H9 (cell line): Measurements from ENCODE around the gene SULF2. TPM values are rescaled to one million over a fixed set of nuclear protein-coding genes. Genes with fewer than 3 reads are reported as not detected.

Experiments used
- DNase-seq: peaks from one replicate; pipeline ENCODE4 v3.0.0-alpha.2; 2017
- H2AFZ ChIP-seq: one replicate; pipeline ENCODE4 v1.6.1; 2013; ENCODE audit warnings: mild to moderate bottlenecking, low read length, control low read depth, moderate library complexity
- H2AK5ac ChIP-seq: 2 replicates; pipeline ENCODE4 v1.6.1; 2013; ENCODE audit warnings: low read length, control low read depth, mixed read lengths; ENCODE audit not compliant: insufficient read length
- H2BK120ac ChIP-seq: one replicate; pipeline ENCODE4 v1.6.1; 2013; ENCODE audit warnings: low read depth, mild to moderate bottlenecking, low read length, control low read depth, inconsistent platforms; ENCODE audit not compliant: poor library complexity, severe bottlenecking
- H2BK12ac ChIP-seq: 2 replicates; pipeline ENCODE4 v1.6.1; 2013; ENCODE audit warnings: low read length, control low read depth, mixed read lengths, low read depth; ENCODE audit not compliant: insufficient read length
- H2BK15ac ChIP-seq: 2 replicates; pipeline ENCODE4 v1.6.1; 2013; ENCODE audit warnings: low read depth, low read length, control low read depth
- H2BK20ac ChIP-seq: one replicate; pipeline ENCODE4 v1.6.1; 2013; ENCODE audit warnings: low read depth, mild to moderate bottlenecking, low read length, control low read depth, inconsistent platforms; ENCODE audit not compliant: poor library complexity, severe bottlenecking
- H2BK5ac ChIP-seq: 2 replicates; pipeline ENCODE4 v1.6.1; 2013; ENCODE audit warnings: low read length, control low read depth, mixed read lengths; ENCODE audit not compliant: insufficient read length
- H3K14ac ChIP-seq: 2 replicates; pipeline ENCODE4 v1.6.1; 2013; ENCODE audit warnings: low read length, control low read depth; ENCODE audit not compliant: insufficient read depth
- H3K18ac ChIP-seq: 2 replicates; pipeline ENCODE4 v1.6.1; 2013; ENCODE audit warnings: low read depth, mild to moderate bottlenecking, mixed read lengths, low read length, control low read depth; ENCODE audit not compliant: insufficient read length
- H3K23ac ChIP-seq: 2 replicates; pipeline ENCODE4 v1.6.1; 2013; ENCODE audit warnings: low read length, control low read depth, mixed read lengths, low read depth; ENCODE audit not compliant: insufficient read length
- H3K23me2 ChIP-seq: 2 replicates; pipeline ENCODE4 v1.6.1; 2013; ENCODE audit warnings: low read depth, mild to moderate bottlenecking, mixed read lengths, low read length, control low read depth; ENCODE audit not compliant: insufficient read length, poor library complexity, severe bottlenecking
- H3K27ac ChIP-seq: 2 replicates; pipeline ENCODE4 v1.5.1; 2013; ENCODE audit warnings: low read length, control low read depth, mixed read lengths, low read depth; ENCODE audit not compliant: insufficient read length
- H3K27me3 ChIP-seq: 2 replicates; pipeline ENCODE4 v1.6.1; 2013; ENCODE audit warnings: low read length, control low read depth, inconsistent platforms; ENCODE audit not compliant: insufficient read depth
- H3K4ac ChIP-seq: 2 replicates; pipeline ENCODE4 v1.6.1; 2013; ENCODE audit warnings: low read depth, mild to moderate bottlenecking, control low read depth, inconsistent platforms, low read length, moderate library complexity
- H3K4me1 ChIP-seq: 2 replicates; pipeline ENCODE4 v1.6.1; 2013; ENCODE audit warnings: low read length, control low read depth, inconsistent platforms; ENCODE audit not compliant: insufficient read depth
- H3K4me2 ChIP-seq: 2 replicates; pipeline ENCODE4 v1.6.1; 2013; ENCODE audit warnings: low read length, control low read depth, mixed read lengths; ENCODE audit not compliant: insufficient read length, insufficient read depth
- H3K56ac ChIP-seq: 2 replicates; pipeline ENCODE4 v1.6.1; 2013; ENCODE audit warnings: low read depth, mild to moderate bottlenecking, mixed read lengths, low read length, control low read depth; ENCODE audit not compliant: insufficient read length
- H3K79me1 ChIP-seq: 2 replicates; pipeline ENCODE4 v1.6.1; 2013; ENCODE audit warnings: low read depth, mild to moderate bottlenecking, moderate library complexity, low read length, control low read depth, inconsistent platforms; ENCODE audit not compliant: insufficient read depth, poor library complexity, severe bottlenecking
- H3K79me2 ChIP-seq: 2 replicates; pipeline ENCODE4 v1.6.1; 2013; ENCODE audit warnings: low read length, control low read depth, inconsistent platforms; ENCODE audit not compliant: insufficient read depth
- H3K9ac ChIP-seq: 2 replicates; pipeline ENCODE4 v1.6.1; 2013; ENCODE audit warnings: low read length, control low read depth, mixed read lengths; ENCODE audit not compliant: insufficient read length; ENCODE audit errors: extremely low read depth
- H3K9me3 ChIP-seq: one replicate; pipeline ENCODE4 v1.6.1; 2013; ENCODE audit warnings: low read depth, low read length, inconsistent platforms; ENCODE audit not compliant: control insufficient read depth
- H3T11ph ChIP-seq: one replicate; pipeline ENCODE4 v1.6.1; 2013; ENCODE audit warnings: mild to moderate bottlenecking, low read length, control low read depth, inconsistent platforms
- H4K20me1 ChIP-seq: one replicate; pipeline ENCODE4 v1.6.1; 2013; ENCODE audit not compliant: control insufficient read depth, insufficient read length, insufficient read depth
- H4K5ac ChIP-seq: 2 replicates; pipeline ENCODE4 v1.6.1; 2013; ENCODE audit warnings: low read depth, mild to moderate bottlenecking, mixed read lengths, low read length, control low read depth; ENCODE audit not compliant: insufficient read length
- H4K8ac ChIP-seq: replicated peaks from 2 replicates; pipeline ENCODE4 v1.6.1; 2013; ENCODE audit warnings: low read length, control low read depth, mixed read lengths, low read depth; ENCODE audit not compliant: insufficient read length
- H4K91ac ChIP-seq: 2 replicates; pipeline ENCODE4 v1.6.1; 2013; ENCODE audit warnings: low read depth, mild to moderate bottlenecking, moderate library complexity, mixed read lengths, low read length, control low read depth; ENCODE audit not compliant: insufficient read length
- H3K27ac Mint-ChIP-seq, 3 experiments: 2 replicates in 2 of 3; 3 replicates in 1 of 3; pipeline ENCODE4 v1.8.0; 2020 to 2021; ENCODE audit warnings: mixed read lengths in 3 of 3, mild to moderate bottlenecking in 1 of 3, moderate library complexity in 1 of 3
- H3K27me3 Mint-ChIP-seq: 2 replicates; pipeline ENCODE4 v1.8.0; 2021; ENCODE audit warnings: low read depth, mild to moderate bottlenecking, moderate library complexity, mixed read lengths
- H3K36me3 Mint-ChIP-seq, 3 experiments: 2 replicates in 2 of 3; 3 replicates in 1 of 3; pipeline ENCODE4 v1.8.0; 2020 to 2021; ENCODE audit warnings: low read depth in 3 of 3, mixed read lengths in 3 of 3; ENCODE audit not compliant: insufficient read depth in 1 of 3
- H3K4me1 Mint-ChIP-seq, 2 experiments: 2 replicates each; pipeline ENCODE4 v1.8.0; 2020; ENCODE audit warnings: mixed read lengths in 2 of 2
- H3K4me3 Mint-ChIP-seq, 2 experiments: 2 replicates in 1 of 2; 3 replicates in 1 of 2; pipeline ENCODE4 v1.8.0; 2020 to 2021; ENCODE audit warnings: mild to moderate bottlenecking in 2 of 2, mixed read lengths in 2 of 2, moderate library complexity in 1 of 2
- H3K9me3 Mint-ChIP-seq, 2 experiments: 2 replicates in 1 of 2; 3 replicates in 1 of 2; pipeline ENCODE4 v1.8.0; 2020; ENCODE audit warnings: mild to moderate bottlenecking in 2 of 2, mixed read lengths in 2 of 2, moderate library complexity in 1 of 2
- WGBS: extraction: QIAGEN DNeasy Blood & Tissue Kit; methylation state at CpG from one replicate; pipeline ENCODE4 v1.1.7; 2013; ENCODE audit warnings: missing lambda C conversion rate, low lambda C conversion rate, mixed read lengths; ENCODE audit not compliant: insufficient read length; ENCODE audit errors: extremely low coverage; 5-methylcytosine and 5-hydroxymethylcytosine counted together
- total RNA-seq: library from RNA; stranded (reverse); gene quantifications from 2 replicates; pipeline ENCODE4 v1.2.1, GENCODE V29; 2021
- TF ChIP-seq, protein P1 (sequence below): fragments of 200-600 bp; sonication (generic); conservative IDR thresholded peaks from 3 replicates; pipeline ENCODE4 v1.8.0; 2021; ENCODE audit warnings: antibody characterized with exemption, mild to moderate bottlenecking

Gene SULF2
- total RNA-seq, 1 experiment from 2014 or later = 31.2 TPM

DNA sequence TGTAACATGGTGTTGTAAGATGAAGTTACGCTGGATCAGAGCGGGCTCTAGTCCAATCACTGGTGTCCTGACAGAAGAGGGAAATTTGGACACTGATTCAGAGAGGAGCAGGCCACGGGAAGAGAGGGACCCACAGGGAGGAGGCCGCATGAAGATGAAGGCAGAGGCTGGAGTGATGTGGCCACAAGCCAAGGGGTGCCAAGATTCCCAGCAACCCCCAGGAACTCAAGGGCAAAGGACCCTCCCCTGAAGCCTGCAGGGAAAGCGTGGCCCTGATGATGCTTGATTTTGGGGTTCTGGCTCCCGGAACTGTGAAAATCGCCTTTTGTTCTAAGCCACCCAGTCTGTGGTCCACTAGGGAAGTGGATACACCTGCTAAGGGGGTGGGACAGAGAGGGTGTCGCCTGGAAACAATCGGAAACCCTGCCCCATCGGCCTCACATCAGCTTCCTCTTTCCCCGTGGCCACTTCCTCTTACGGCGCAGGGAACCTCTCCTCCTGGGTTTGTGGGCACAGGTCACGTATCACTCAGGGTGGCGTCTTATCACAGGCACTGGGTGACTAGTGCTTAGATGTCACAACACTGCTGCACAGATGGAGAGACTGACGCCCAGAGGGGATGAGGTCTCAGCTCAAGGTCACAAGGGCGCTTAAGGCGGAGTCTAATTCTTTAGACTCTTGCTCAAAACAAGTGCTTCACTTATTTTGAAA, 58.0 kb downstream of the SULF2 start:
- Histone ChIP-seq H3T11ph (no peak overlapping the region), H3K9me3 (no peaks in the 10 kb centered on the region), H4K91ac (no peak overlapping the region), H2BK15ac (no peak overlapping the region), H4K5ac (no peak overlapping the region), H3K4me1 (no peaks in the 10 kb centered on the region; the same call in 1 of the 2 replicates), H2BK120ac (no peak overlapping the region), H2BK5ac (no peak overlapping the region), H4K8ac (no peak overlapping the region), H3K27me3 (no peaks in the 10 kb centered on the region), H3K79me1 (no peaks in the 10 kb centered on the region), H3K23me2 (no peaks in the 10 kb centered on the region), H2BK20ac (no peak overlapping the region), H3K56ac (no peak overlapping the region), H3K18ac (no peak overlapping the region), H3K14ac (no peak overlapping the region), H3K79me2 (no peaks in the 10 kb centered on the region), H3K27ac (no peak overlapping the region), H2AK5ac (no peak overlapping the region), H4K20me1 (no peaks in the 10 kb centered on the region), H2AFZ (no peak overlapping the region), H2BK12ac (no peak overlapping the region), H3K9ac (no peak overlapping the region), H3K4me2 (no peak overlapping the region), H3K4ac (no peak overlapping the region), H3K23ac (no peak overlapping the region)
- Mint-ChIP-seq H3K27me3 (no peaks in the 10 kb centered on the region; the same call in 1 of the 2 replicates), H3K9me3 (peaks cover 6 to 8% of the 10 kb centered on the region in 2 experiments), H3K36me3 (peaks cover 4 to 10% (median 8%) of the 10 kb centered on the region in 3 experiments; a peak in 5 of 7 replicates), H3K27ac (peak overlapping the region in 1 of 3 experiments; percentile 67; a peak in 1 of 7 replicates), H3K4me1 (peaks cover 12 to 13% of the 10 kb centered on the region in 2 experiments), H3K4me3 (no peak overlapping the region)
- TF ChIP-seq, protein P1, sequence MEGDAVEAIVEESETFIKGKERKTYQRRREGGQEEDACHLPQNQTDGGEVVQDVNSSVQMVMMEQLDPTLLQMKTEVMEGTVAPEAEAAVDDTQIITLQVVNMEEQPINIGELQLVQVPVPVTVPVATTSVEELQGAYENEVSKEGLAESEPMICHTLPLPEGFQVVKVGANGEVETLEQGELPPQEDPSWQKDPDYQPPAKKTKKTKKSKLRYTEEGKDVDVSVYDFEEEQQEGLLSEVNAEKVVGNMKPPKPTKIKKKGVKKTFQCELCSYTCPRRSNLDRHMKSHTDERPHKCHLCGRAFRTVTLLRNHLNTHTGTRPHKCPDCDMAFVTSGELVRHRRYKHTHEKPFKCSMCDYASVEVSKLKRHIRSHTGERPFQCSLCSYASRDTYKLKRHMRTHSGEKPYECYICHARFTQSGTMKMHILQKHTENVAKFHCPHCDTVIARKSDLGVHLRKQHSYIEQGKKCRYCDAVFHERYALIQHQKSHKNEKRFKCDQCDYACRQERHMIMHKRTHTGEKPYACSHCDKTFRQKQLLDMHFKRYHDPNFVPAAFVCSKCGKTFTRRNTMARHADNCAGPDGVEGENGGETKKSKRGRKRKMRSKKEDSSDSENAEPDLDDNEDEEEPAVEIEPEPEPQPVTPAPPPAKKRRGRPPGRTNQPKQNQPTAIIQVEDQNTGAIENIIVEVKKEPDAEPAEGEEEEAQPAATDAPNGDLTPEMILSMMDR = no peak
- no peak for DNase-seq
- WGBS = no CpG with 5 or more reads among the region's 18 CpGs
